ENCODE data around the gene NTRK1.

Gene NTRK1

DNA sequence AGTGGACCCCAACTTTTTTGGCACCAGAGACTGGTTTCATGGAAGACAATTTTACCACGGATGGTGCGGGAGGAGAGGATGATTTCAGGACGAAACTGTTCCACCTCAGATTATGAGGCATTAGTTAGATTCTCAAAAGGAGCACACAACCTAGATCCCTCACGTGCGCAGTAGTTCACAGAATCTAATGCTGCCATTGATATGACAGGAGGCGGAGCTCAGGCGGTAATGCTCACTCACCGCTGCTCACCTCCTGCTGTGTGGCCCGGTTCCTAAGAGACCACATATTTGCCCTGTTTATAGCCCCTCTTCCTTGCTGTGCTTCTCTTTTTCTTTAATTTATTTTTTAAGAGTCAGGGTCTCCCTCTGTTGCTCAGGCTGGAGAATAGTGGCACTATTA is 4.6 kb downstream of the NTRK1 start:
- TF ChIP-seq, protein P1, sequence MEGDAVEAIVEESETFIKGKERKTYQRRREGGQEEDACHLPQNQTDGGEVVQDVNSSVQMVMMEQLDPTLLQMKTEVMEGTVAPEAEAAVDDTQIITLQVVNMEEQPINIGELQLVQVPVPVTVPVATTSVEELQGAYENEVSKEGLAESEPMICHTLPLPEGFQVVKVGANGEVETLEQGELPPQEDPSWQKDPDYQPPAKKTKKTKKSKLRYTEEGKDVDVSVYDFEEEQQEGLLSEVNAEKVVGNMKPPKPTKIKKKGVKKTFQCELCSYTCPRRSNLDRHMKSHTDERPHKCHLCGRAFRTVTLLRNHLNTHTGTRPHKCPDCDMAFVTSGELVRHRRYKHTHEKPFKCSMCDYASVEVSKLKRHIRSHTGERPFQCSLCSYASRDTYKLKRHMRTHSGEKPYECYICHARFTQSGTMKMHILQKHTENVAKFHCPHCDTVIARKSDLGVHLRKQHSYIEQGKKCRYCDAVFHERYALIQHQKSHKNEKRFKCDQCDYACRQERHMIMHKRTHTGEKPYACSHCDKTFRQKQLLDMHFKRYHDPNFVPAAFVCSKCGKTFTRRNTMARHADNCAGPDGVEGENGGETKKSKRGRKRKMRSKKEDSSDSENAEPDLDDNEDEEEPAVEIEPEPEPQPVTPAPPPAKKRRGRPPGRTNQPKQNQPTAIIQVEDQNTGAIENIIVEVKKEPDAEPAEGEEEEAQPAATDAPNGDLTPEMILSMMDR (IDR thresholded peaks at IDR 0.05; ENCODE audit: extremely low read depth, missing control alignments) = no peak
- no peak for DNase-seq (ENCODE audit: low spot score)

DNA sequence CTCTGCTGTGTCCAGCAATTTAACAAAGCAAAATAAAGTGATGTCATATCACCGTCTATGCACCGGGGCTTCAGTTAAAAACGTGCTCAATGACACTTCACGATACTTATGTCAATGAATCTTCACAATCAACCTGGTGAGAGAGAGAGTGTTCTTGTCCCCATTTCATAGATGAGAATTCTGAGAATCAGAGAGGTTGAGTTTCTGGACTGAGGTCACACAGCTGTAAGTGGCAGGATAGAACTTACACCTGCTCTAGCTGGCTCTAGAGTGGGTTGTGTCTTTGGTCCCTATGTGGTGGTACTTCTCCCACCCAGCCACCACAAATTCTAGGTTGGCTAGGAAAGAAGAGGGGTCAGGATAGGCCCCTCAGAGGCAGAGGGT is 5.2 kb downstream of the NTRK1 start:
- no peak for DNase-seq (ENCODE audit: low spot score)
- TF ChIP-seq, protein P1 (IDR thresholded peaks at IDR 0.05; ENCODE audit: extremely low read depth, missing control alignments) = no peak

- DNase-seq (ENCODE audit: low spot score) = no peak
- TF ChIP-seq, protein P1 (IDR thresholded peaks at IDR 0.05; ENCODE audit: extremely low read depth, missing control alignments) = no peak
Observed at GRCh38 chr1:156866249-156866909, 5.7 kb downstream of the NTRK1 start.

DNA sequence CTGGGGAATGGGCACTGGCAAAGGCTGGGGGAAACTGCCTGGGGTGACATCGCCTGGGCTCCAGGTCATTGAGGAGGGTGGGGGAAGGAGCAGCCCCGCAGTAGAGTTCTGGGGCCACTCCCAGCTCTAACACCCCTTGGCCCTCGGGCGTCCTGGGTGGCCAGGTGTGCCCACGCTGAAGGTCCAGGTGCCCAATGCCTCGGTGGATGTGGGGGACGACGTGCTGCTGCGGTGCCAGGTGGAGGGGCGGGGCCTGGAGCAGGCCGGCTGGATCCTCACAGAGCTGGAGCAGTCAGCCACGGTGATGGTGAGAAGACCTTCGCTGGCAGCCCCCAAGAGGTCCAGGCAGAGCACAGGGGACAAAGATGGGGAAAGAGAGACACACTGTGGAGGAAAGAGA is 7.7 kb downstream of the NTRK1 start:
- TF ChIP-seq, protein P1 (IDR thresholded peaks at IDR 0.05; ENCODE audit: extremely low read depth, missing control alignments) = no peak
- DNase-seq (ENCODE audit: low spot score) = no peak

- TF ChIP-seq, protein P1 (IDR thresholded peaks at IDR 0.05; ENCODE audit: extremely low read depth, missing control alignments) = no peak
Observed at GRCh38 chr1:156869455-156869854, 8.8 kb downstream of the NTRK1 start.

GRCh38 chr1:156873659-156874058 is 13.0 kb downstream of the NTRK1 start:
- TF ChIP-seq, protein P1 (IDR thresholded peaks at IDR 0.05; ENCODE audit: extremely low read depth, missing control alignments) = no peak
- no peak for DNase-seq (ENCODE audit: low spot score)

More at GRCh38 chr1:156869455-156869854, 8.8 kb downstream of the NTRK1 start:
- DNase-seq (ENCODE audit: low spot score) = no peak

GRCh38 chr1:156874142-156874541 is 13.5 kb downstream of the NTRK1 start:
- DNase-seq (ENCODE audit: low spot score) = no peak
- TF ChIP-seq, protein P1 (IDR thresholded peaks at IDR 0.05; ENCODE audit: extremely low read depth, missing control alignments) = no peak

Measured in GM20000 (cell line).